GM19467 (cell line): Measurements from ENCODE around the gene APOL1.
"Not testable (repeated sequence)": the region's sequence is repeated elsewhere in the genome, so short reads cannot be mapped to it uniquely, and the experiment has no call there.

Experiments used
- ATAC-seq: cut with Tn5 transposase; IDR thresholded peaks from one replicate; pipeline ENCODE4 v1.9.1; 2021; ENCODE audit warnings: mild to moderate bottlenecking, moderate library complexity; ENCODE audit not compliant: unreplicated experiment

APOL1 gene

GRCh38 chr22:36263886-36264664 lies 11.1 kb downstream of the APOL1 start:
- ATAC-seq, result not testable (repeated sequence)

- no peak for ATAC-seq
Measured at GRCh38 chr22:36267058-36267457, 14.1 kb downstream of the APOL1 start.

GRCh38 chr22:36267896-36268485 lies 15.1 kb downstream of the APOL1 start:
- no peak for ATAC-seq

GRCh38 chr22:36271231-36271630 lies 18.3 kb downstream of the APOL1 start:
- not testable (repeated sequence) for ATAC-seq

GRCh38 chr22:36271951-36272350 lies 19.0 kb downstream of the APOL1 start:
- ATAC-seq, result not testable (repeated sequence)

- ATAC-seq, result no peak
Measured at GRCh38 chr22:36274531-36274930, 21.6 kb downstream of the APOL1 start.

GRCh38 chr22:36277482-36278291 lies 24.8 kb downstream of the APOL1 start:
- ATAC-seq, result no peak

GRCh38 chr22:36279219-36279666 lies 26.3 kb downstream of the APOL1 start:
- no peak for ATAC-seq

GRCh38 chr22:36280379-36280778 lies 27.4 kb downstream of the APOL1 start:
- no peak for ATAC-seq

GRCh38 chr22:36281781-36282327 lies 28.9 kb downstream of the APOL1 start:
- ATAC-seq, result no peak

GRCh38 chr22:36282328-36282831 lies 29.4 kb downstream of the APOL1 start:
- ATAC-seq, result no peak

- no peak for ATAC-seq
Measured at GRCh38 chr22:36284171-36284571, 31.2 kb downstream of the APOL1 start.

- no peak for ATAC-seq
Measured at GRCh38 chr22:36285017-36285416, 32.1 kb downstream of the APOL1 start.

- ATAC-seq, result no peak
Measured at GRCh38 chr22:36285545-36285944, 32.6 kb downstream of the APOL1 start.

GRCh38 chr22:36286096-36286957 lies 33.4 kb downstream of the APOL1 start:
- ATAC-seq, result no peak

- no peak for ATAC-seq
Measured at GRCh38 chr22:36287881-36288515, 35.1 kb downstream of the APOL1 start.

- no peak for ATAC-seq
Measured at GRCh38 chr22:36288571-36289405, 35.9 kb downstream of the APOL1 start.

GRCh38 chr22:36289406-36289870 lies 36.5 kb downstream of the APOL1 start:
- ATAC-seq, result no peak

GRCh38 chr22:36289948-36290371 lies 37.0 kb downstream of the APOL1 start:
- not testable (repeated sequence) for ATAC-seq
